ENCODE measurements around the gene GIGYF2. TPM values are rescaled to one million over a fixed set of nuclear protein-coding genes. Genes with fewer than 3 reads are reported as not detected.

Gene GIGYF2
- total RNA-seq, 1 experiment from 2014 or later = 60.6 TPM

GRCh38 chr2:232870766-232871371, 173.7 kb downstream of the GIGYF2 start:
- Histone ChIP-seq H3K9me3 (ENCODE audit: control insufficient read depth in 1 of 2, insufficient read depth in 1 of 2, low read depth in 1 of 2, low read length in 2 of 2) (no peaks in the 10 kb centered on the region), H2AFZ (ENCODE audit: low read depth, low read length, poor library complexity, severe bottlenecking) (no peak overlapping the region), H4K20me1 (ENCODE audit: insufficient read depth) (no peaks in the 10 kb centered on the region; the same call in 1 of the 2 replicates), H3K9me2 (ENCODE audit: insufficient read depth) (no peaks in the 10 kb centered on the region), H3K4me3 (replicated peaks in 1 of 2; ENCODE audit: low read depth in 1 of 2, low read length in 2 of 2) (no peak overlapping the region), H3K27ac (ENCODE audit: low read depth, low read length) (no peak overlapping the region), H3K36me3 (ENCODE audit: control insufficient read depth in 1 of 2, insufficient read depth in 2 of 2, low read length in 2 of 2) (0 out of 4 replicates have a peak, but pooled peaks cover 0 to 5% of the 10 kb centered on the region in 2 experiments), H3K79me2 (ENCODE audit: insufficient read depth, low read length) (no peaks in the 10 kb centered on the region), H3K4me1 (ENCODE audit: control insufficient read depth in 1 of 2, insufficient read depth in 2 of 2, low read length in 2 of 2) (no peaks in the 10 kb centered on the region), H3K4me2 (ENCODE audit: low read length) (no peak overlapping the region), H3K9ac (ENCODE audit: low read length) (no peak overlapping the region), H3K27me3 (ENCODE audit: insufficient read depth, low read length) (no peaks in the 10 kb centered on the region)
- TF ChIP-seq RAD21 (IDR thresholded peaks at IDR 0.05; ENCODE audit: low read depth) = no peak
- TF ChIP-seq REST (IDR thresholded peaks at IDR 0.05; ENCODE audit: low read depth) = no peak
- TF ChIP-seq MAX (IDR thresholded peaks at IDR 0.05) = no peak
- TF ChIP-seq FOSL1 (IDR thresholded peaks at IDR 0.05; ENCODE audit: low read depth) = no peak
- TF ChIP-seq EZH2phosphoT487 (IDR thresholded peaks at IDR 0.05; ENCODE audit: borderline replicate concordance) = no peak
- no peak for TF ChIP-seq CTCF (IDR thresholded peaks at IDR 0.05 in 2 of 3, conservative IDR thresholded peaks at IDR 0.05 in 1 of 3; ENCODE audit: borderline replicate concordance in 1 of 3, insufficient read depth in 1 of 3, low read depth in 2 of 3, low read length in 2 of 3)
- TF ChIP-seq SRF (IDR thresholded peaks at IDR 0.05; ENCODE audit: low read depth) = no peak
- no peak for TF ChIP-seq CEBPB (IDR thresholded peaks at IDR 0.05; ENCODE audit: low read depth)
- no peak for TF ChIP-seq SP1 (IDR thresholded peaks at IDR 0.05; ENCODE audit: low read depth)
- no peak for TF ChIP-seq CBX3 (IDR thresholded peaks at IDR 0.05; ENCODE audit: low read depth)
- TF ChIP-seq ZBTB33 (IDR thresholded peaks at IDR 0.05; ENCODE audit: extremely low read depth, insufficient replicate concordance, low read length) = no peak
- TF ChIP-seq TCF7L2 (IDR thresholded peaks at IDR 0.05; ENCODE audit: borderline replicate concordance, extremely low read depth, insufficient read depth, insufficient read length) = no peak
- TF ChIP-seq ELF1 (IDR thresholded peaks at IDR 0.05; ENCODE audit: borderline replicate concordance, low read depth) = no peak
- TF ChIP-seq ZFX (IDR thresholded peaks at IDR 0.05) = no peak
- no peak for TF ChIP-seq SIN3A (IDR thresholded peaks at IDR 0.05; ENCODE audit: low read depth)
- no peak for TF ChIP-seq JUND (IDR thresholded peaks at IDR 0.05)
- no peak for TF ChIP-seq ZNF274 (IDR thresholded peaks at IDR 0.05; ENCODE audit: low read depth, low read length)
- no peak for TF ChIP-seq POLR2A (IDR thresholded peaks at IDR 0.05; ENCODE audit: borderline replicate concordance, extremely low read depth, insufficient read depth, insufficient read length)
- DNase-seq (ENCODE audit: low read depth, low spot score) = no peak
- POLR2A ChIA-PET = no interaction called here
- ATAC-seq = no peak
- CTCF ChIA-PET = no interaction called here
- RAD21 ChIA-PET (ENCODE audit: low non-redundant PET in 1 of 2, low total read pairs in 2 of 2, uncharacterized antibody in 2 of 2, unreplicated experiment in 2 of 2) = no interaction called here
- intact Hi-C loops (cut with micrococcal nuclease) = no loop called here
- BruUV-seq (replicated peaks) = no TSS peak

Data from HCT116 (cell line).